ENCODE results near the gene PCOLCE2.
"Not testable (repeated sequence)": the region's sequence is repeated elsewhere in the genome, so short reads cannot be mapped to it uniquely, and the experiment has no call there.

PCOLCE2 gene

GRCh38 chr3:142886940-142887339 is 1.9 kb downstream of the PCOLCE2 start:
- TF ChIP-seq, protein P1, sequence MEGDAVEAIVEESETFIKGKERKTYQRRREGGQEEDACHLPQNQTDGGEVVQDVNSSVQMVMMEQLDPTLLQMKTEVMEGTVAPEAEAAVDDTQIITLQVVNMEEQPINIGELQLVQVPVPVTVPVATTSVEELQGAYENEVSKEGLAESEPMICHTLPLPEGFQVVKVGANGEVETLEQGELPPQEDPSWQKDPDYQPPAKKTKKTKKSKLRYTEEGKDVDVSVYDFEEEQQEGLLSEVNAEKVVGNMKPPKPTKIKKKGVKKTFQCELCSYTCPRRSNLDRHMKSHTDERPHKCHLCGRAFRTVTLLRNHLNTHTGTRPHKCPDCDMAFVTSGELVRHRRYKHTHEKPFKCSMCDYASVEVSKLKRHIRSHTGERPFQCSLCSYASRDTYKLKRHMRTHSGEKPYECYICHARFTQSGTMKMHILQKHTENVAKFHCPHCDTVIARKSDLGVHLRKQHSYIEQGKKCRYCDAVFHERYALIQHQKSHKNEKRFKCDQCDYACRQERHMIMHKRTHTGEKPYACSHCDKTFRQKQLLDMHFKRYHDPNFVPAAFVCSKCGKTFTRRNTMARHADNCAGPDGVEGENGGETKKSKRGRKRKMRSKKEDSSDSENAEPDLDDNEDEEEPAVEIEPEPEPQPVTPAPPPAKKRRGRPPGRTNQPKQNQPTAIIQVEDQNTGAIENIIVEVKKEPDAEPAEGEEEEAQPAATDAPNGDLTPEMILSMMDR (IDR thresholded peaks at IDR 0.05; ENCODE audit: borderline replicate concordance, control extremely low read depth, extremely low read depth, insufficient read depth, missing control alignments) = no peak

DNA sequence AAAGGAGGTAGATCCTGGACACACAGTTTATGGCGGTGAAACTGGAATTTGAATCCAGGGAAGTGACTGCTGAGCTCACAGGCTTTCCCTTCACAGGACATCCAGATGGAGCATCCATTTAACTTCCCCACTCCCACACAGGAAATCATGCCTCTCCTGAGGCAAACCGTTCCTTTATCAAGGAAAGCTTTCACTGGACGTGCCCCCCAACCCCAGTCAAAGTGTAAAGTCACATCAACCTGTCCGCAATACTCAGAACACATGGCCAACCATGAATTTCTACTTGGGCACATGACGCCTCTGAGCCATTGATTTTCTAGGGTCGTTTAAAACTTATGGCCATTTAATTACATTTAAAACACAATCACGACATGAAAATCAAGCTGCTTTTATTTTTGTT is 2.9 kb downstream of the PCOLCE2 start:
- TF ChIP-seq, protein P1 (IDR thresholded peaks at IDR 0.05; ENCODE audit: borderline replicate concordance, control extremely low read depth, extremely low read depth, insufficient read depth, missing control alignments) = no peak
- in situ Hi-C loops (cut with MboI; ENCODE audit: low sequenced_read_pairs, unreplicated experiment) = no loop called here

More at GRCh38 chr3:142886940-142887339, 1.9 kb downstream of the PCOLCE2 start:
- no peak for DNase-seq (ENCODE audit: low spot score)
- in situ Hi-C loops (cut with MboI; ENCODE audit: low sequenced_read_pairs, unreplicated experiment) = no loop called here

GRCh38 chr3:142884531-142884930 is 4.4 kb downstream of the PCOLCE2 start:
- no peak for DNase-seq (ENCODE audit: low spot score)
- in situ Hi-C loops (cut with MboI; ENCODE audit: low sequenced_read_pairs, unreplicated experiment) = no loop called here
- TF ChIP-seq, protein P1 (IDR thresholded peaks at IDR 0.05; ENCODE audit: borderline replicate concordance, control extremely low read depth, extremely low read depth, insufficient read depth, missing control alignments) = no peak

More for the DNA sequence above, 2.9 kb downstream of the PCOLCE2 start:
- DNase-seq (ENCODE audit: low spot score) = no peak

- DNase-seq (ENCODE audit: low spot score); in situ Hi-C loops (cut with MboI; ENCODE audit: low sequenced_read_pairs, unreplicated experiment): not testable (repeated sequence)
Measured at GRCh38 chr3:142883534-142883933, 5.3 kb downstream of the PCOLCE2 start.

GRCh38 chr3:142881445-142882224 is 7.2 kb downstream of the PCOLCE2 start:
- DNase-seq (ENCODE audit: low spot score) = no peak
- in situ Hi-C loops (cut with MboI; ENCODE audit: low sequenced_read_pairs, unreplicated experiment) = no loop called here
- TF ChIP-seq, protein P1 (IDR thresholded peaks at IDR 0.05; ENCODE audit: borderline replicate concordance, control extremely low read depth, extremely low read depth, insufficient read depth, missing control alignments) = no peak

DNA sequence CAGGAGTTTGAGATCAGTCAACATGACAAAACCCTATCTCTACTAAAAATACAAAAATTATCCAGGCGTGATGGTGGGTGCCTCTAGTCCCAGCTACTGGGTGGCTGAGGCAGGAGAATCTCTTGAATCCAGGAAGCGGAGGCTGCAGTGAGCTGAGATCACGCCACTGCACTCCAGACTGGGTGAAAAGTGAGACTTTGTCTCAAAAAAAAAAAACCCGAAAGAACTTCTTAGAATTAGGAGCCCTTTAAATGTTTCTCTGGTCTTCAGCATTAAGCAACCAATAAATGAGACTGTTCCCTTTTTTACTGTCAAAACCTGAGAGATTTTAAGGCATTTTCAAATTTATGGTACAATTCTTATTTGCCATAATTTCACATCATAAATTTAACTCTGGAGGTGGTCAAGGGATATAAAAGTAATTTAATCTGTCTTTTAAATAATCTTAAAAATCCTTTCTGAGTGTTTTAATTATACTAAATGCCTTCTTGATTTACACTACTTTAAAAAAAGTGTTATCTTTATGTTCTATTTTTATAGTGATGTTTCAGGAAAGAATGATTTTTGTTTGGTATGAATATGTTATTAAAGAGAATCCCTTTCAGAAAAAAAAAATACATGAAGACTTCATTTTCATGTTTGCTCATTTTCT is 10.1 kb downstream of the PCOLCE2 start:
- no peak for DNase-seq (ENCODE audit: low spot score)
- TF ChIP-seq, protein P1 (IDR thresholded peaks at IDR 0.05; ENCODE audit: borderline replicate concordance, control extremely low read depth, extremely low read depth, insufficient read depth, missing control alignments) = no peak
- in situ Hi-C loops (cut with MboI; ENCODE audit: low sequenced_read_pairs, unreplicated experiment) = no loop called here

DNA sequence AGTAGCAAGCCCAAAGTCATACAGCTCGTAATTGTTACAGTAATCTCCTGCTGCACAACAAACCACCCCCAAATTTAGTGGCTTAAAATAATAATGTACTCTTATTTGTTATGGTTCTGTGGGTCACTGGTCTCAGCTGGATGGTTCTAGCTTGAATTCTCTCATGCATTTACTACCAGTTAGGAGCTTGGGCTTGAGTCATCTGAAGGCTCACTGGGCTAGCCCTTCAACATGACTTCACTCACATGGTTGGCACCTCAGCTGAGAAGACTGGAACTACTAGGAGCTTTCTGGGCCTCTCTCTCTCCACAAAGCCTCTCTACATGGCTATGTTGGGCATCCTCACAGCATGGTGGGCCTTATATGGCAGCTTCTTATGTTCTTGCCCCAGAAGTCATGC is 12.5 kb downstream of the PCOLCE2 start:
- no peak for DNase-seq (ENCODE audit: low spot score)
- in situ Hi-C loops (cut with MboI; ENCODE audit: low sequenced_read_pairs, unreplicated experiment) = no loop called here
- TF ChIP-seq, protein P1 (IDR thresholded peaks at IDR 0.05; ENCODE audit: borderline replicate concordance, control extremely low read depth, extremely low read depth, insufficient read depth, missing control alignments) = no peak
